Inferior parietal cortex (tissue), 1 donor: ENCODE data around the gene TRPV5.

Source experiments
- DNase-seq: peaks from one replicate; pipeline ENCODE4 v3.0.0-alpha.2; 2016; ENCODE audit errors: extremely low spot score

Gene TRPV5

DNA sequence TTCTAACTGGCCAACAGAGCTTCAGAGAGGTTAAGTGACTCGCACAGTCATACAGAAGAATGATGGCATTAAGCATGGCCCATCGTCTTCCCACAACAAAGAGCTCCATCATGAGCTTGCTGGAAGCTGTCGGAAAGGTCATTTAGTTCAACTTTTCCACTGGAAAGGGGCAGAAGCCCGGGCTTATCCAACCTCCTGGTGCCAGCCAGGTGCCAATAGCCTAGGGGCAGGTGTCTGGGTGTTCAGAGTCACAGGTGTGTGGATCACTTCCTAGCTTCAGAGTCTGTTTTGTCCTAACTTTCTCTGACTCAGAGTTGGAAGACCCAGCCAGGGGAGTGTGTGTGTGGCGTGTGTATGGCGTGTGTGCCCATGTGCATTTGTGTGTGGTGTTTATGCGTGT is 46.7 kb downstream of the TRPV5 start:
- no peak for DNase-seq

DNA sequence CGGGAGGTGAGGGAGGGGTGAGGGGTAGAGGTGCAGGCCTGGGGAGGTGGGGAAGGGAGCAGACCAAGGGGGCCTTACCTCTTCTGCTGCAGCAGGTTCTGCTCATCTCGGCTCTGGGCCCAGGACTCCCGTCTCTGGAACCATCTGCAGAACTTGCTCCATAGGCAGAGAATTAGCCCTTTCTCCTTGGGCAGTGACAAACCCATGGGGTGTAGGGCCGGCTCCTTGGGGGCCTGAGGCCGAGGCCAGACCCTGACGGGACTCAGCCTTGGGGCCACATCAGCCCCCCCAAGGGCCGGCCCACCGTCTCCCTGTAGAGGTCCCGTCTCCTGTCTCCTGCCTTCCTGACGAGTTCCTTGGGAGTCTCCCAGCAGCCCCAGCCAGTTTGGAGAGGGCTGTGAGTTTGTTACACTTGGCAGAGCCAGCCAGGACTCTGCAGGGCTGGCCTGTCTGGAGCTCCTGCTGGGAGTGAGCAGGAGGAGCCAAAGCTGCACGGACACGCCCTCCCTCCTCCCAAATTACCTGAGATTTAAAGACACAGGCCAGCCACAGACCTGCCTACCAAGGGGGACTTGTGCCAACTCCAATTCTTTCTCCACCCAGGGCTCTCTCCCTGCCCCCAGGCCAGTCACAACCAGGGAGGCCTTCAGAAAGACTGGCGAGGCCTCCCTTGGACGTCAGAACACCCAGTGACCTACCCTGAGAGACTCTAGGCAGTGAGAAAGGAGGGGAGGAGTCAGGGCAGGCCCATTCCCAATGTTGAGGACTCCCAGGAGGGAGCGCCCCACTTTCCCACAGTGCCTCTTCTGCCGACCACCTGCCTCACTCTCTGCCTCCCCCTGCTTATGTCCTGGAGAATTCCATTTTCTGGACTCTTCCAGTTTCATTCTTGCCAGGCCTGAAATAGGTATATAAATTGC is 48.0 kb downstream of the TRPV5 start, which contains the start of gene TRPV6:
TRPV6 (minus strand) TSS at position 435 of the 920 bp plus-strand sequence.
- no peak for DNase-seq

DNA sequence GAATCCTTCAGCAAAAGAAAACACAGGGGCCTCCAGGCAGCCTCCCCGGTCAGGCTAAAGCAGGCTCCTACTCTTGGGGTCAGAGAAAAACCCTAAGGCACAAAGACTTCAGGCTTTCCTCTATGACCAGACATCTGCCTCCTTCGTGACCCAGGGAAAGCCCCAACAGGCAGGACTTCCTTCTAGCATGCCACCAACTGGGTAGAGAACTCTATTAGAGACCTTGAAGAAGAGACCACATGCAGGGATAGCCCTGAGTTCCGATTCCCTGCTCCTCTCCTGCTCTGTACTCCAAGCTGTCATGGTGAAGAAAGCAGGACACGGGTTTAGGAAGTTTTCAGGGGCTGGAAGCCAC is 49.3 kb downstream of the TRPV5 start:
- no peak for DNase-seq

DNA sequence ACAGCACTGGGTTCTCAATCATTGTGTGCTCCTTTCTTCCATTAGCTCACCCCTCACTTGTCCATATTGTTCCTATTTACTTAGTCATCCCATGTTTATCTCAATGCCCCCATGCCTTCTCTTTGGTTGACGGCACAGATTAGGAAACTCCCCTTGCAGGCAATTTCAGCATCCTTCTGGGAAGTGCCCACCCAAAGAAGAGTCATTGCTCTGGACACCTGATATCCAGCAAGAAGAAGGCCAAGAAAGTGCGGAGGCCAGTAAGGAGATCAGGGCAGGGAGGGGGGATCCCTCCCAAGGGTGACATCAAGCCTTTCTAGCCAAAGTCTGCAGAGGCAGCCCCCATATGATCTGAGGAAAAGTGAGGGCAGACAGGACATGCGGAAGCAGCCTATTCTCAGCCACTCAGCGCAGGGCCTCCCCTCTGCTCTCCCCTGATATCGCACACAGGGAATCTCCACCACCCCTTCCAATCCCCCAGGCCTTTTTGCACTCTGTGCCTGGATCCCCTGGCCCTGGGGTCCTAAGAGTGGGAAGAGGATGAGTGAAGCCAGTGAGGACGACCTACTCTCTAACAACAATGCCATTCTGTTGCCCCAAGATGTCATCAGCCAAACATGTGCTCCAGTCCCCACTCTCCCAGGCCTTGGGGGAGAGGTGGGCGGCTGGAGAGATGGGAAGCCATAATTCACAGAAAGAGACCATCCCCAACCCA is 49.8 kb downstream of the TRPV5 start:
- no peak for DNase-seq

DNA sequence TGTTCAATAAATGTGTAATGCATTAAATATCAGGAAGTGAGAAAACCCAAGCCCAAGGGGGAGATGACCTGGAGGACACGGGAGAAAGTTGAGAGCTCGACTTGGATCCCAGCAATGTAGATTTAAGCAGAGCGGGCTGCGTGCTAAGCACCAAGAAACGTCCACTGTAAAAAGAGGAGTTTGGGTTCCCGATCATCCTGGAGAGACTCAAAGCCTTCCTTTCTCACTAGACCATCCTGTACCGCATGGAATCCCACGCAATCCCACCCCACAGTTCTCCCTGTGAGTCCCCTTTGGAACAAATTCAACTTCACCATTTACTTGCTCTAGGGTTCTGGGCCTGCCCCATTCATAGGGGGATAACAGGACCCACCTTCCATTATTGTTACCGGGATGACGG is 50.4 kb downstream of the TRPV5 start:
- no peak for DNase-seq

DNA sequence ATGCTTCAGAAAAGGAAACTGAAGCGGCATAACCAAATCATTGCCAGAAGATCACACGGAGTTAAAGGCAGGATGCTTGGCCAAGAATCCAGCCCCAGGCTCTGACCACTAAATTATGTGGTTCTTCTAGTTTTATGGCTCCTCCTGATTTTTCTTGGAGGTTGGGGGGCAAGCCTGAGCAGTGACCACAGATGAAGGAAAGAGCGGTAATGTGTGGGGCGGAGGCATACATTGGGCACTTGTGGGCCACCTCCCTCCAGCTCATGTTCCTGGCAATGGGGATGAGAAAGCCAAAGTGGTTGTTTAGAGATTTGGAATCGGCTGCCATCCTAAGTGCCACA is 51.2 kb downstream of the TRPV5 start:
- DNase-seq = no peak

DNA sequence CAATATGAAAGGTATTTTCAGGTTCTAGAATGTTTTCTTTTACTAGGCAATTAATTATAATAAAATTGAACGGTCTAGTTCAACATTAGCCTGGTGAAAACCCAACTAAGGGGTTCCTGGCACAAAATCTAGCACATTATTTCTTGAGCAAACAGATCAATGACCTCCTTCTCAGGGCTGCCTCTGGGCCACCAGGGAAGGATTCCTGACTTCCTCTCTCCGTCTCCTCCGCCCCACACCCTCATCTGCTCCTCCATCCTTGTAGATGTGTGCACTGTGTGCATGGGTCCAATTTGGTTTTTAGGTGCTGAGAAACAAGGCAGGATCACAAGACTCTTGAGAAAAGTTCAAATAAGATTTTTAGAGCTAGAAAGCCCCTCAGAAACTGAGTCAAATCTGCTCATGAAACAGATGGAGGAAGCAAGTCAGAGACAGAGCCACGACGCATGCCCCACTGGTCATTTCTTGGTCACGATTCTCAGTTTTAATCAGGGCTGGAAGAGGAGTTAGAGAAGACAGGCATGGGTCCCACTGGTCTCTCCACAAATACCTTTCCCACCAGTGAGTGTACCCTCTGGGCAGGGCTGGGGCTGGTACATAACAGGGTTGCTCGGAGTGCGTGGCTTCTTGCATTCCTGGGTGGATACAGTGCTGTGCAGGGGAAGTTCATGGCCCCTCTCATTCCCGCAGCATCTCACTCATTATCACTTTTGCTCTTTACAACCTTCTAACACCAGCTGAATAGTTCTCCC is 51.8 kb downstream of the TRPV5 start:
- DNase-seq = no peak

DNA sequence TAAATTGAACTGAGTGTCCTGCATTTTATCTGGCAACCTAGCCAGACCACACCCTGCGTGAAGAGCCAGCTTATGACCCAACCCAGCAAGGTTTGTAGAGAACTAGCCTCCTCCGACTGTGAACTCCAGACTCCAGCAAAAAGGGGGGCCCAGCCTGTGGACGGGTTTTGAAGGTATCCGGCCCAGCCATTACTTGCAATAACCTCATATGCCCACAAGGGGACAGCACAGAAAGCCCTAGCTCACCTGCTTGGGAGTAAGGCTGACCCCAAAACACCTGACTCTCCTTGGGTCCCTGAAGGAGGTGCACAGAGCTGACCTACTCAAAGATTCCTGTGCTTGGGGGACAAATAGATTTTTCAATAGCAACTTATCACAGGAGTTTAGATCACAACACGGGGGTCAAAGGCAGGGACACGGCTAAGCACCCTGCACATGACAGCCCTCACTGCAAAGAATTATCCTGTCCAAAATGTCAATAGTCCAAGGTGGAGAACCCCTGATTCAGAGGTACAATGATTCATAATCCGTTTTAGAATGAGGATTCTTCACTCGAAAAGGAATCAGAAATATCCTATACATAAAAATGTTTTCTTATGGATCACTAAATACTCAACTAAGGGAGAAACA is 52.6 kb downstream of the TRPV5 start:
- no peak for DNase-seq

DNA sequence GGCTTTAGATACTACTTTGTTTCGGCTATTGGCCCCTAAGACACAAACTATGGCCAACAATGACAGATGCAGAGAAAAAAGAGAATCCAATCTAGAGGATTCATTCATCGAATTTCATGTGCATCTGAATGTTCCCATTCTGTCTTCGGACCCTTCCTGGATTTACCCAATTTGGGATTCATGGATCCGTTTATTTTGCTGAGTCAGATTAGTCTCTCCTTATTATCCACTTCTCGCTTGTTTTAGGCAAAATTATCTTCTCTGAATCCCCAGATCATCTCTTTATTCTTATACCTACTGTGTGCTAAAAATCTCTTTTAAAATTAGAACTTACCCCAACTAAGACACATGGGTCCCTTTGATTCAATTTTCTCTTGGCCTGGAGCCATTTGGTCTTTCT is 54.5 kb downstream of the TRPV5 start:
- no peak for DNase-seq

DNA sequence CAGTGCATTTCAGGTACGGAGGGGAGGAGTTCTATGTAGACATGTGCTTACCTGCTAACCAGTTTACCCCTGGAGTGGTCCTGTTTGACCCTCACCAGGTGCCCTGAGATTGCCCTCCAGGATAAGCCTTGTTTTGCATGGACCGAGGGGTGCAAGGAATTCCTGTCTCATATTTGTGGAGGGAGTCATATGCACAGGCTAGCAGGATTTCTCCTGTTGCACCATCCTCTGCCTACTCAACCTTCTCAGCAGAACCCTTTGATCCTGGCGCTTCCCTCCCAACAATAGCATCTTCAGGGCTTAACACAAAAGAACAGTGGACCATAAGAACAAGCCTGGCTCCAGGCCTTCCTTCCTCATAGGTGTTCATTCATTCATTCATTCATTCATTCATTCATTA is 55.2 kb downstream of the TRPV5 start:
- DNase-seq = no peak

DNA sequence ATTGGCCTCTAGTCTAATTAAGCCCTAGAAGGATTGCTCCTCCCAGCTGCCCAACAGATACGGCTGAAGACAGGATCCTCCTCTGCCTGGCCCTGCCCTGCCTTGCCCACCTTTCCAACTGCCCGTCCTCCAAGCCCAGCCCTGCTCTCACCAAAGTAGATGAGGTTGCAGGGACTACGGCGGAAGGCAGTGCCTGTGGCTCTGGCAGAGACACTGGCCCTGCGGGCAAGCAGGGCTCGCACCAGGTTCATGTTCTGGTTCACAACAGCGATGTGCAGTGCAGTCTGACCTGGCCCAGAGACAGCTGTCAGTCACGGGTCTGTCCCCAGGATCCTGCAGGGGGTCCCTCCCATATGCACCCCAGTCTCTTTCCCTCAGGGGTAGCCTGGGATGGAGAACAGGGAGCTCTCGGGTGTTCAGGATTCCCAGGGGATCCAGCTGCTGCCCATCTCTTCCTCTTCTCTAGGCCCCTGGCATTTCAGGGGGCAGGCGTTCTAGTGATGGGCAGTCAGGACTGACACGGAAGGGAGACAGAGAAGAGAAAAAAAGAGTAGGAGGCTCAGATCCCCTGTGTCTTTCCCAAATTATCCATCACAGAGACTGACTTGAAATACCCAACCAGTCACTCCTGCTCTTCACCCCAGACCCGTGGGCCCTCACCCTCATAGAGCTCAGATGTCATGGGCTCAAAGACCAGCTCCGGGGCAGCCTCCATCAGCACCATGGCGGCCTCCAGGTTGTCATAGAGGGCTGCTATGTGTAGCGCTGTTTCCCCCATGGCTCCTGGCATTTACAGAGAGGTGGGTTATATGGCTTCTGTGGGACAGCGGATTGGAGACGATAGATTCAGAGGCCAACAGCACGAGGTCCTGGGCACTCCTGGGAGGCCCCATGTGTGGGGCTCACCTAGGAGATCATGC is 56.3 kb downstream of the TRPV5 start:
- DNase-seq = no peak

DNA sequence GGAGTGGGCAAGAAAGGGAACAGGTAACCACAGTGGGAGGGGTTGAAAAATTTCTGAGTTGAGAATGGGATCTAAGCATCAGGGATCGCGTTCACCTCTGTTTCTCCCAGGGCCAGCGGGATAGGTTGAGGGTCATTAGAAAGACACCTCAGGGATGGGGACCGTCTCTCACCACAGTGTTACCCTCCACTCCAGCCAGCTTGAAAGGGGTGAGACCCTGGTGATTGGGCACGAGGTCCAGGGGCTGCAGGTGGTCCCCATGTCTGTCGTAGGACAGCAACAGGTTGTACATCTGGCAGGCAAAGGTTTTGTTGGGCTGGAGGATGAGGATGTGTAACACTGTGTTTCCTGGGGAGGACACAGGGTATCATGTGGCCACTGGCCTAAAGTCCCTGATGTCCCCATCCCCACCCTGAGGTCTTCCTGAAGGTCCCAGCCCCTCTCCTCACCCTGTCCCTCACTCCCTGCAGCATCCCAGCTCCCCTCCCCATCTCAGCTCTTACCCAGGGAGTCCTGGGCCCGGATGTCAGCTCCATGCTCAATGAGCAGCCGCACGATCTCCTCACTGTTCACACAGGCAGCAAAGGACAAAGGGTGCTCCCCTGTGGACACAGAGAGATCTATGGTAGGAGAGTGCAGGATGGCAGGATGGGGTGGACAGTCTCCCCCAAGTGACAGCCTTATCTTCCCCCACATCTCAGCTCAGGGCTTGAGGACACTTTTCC is 57.1 kb downstream of the TRPV5 start:
- DNase-seq = no peak

DNA sequence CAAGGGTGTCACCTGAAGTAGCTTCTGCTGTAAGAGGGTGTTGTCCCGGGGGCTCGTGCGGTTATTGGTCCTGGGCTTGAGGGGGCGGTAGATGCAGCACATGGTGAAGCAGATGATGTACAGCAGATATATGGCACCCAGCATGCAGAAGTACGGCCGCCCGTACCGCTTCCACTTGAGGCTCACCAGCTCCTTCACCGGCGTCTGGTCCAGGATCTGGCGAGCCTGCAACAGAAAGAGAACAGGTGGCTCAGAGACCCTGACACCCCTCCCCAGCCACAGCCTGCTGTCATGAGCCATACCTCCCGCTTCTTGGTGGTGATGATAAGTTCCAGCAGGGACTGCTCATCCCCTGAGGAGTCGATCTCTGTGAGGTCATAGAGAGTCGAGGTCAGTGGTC is 58.1 kb downstream of the TRPV5 start:
- no peak for DNase-seq

DNA sequence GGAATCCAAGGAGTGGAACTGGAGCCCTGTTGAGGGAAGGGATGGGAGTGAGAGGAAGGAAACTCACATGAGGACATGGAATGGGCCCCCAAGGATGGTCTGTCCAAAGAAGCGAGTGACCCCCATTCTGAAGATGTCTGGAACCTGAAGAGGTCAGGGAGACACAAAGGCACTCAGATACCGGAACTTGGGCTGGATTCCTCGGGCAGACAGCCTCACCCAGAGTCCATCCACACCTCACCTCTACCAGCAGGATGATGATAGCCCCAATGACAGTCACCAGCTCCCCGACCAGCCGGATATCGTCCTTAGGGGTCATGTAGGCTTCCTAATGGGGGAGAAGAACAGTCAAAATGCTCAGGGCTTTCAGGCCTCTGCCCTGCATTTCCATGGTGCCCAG is 58.7 kb downstream of the TRPV5 start:
- DNase-seq = no peak

DNA sequence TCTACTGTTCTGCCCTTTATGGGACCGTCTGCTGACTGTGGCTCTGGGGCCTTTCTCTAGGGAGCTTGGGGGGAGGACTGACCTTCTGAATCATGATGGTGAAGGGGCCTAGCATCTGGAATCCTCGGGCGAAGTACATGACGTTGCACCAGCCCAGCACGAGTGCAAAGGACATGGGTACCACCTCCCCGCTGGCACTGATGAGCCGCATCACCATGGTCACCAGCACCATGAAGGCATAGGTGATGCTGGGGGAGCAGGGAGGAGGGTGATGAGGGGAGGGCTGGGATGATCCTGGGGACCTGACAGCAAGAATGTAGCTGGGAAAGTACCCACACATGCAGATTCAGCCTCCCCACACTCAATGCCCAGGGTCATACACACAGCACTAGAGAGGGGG is 59.1 kb downstream of the TRPV5 start:
- DNase-seq = no peak

DNA sequence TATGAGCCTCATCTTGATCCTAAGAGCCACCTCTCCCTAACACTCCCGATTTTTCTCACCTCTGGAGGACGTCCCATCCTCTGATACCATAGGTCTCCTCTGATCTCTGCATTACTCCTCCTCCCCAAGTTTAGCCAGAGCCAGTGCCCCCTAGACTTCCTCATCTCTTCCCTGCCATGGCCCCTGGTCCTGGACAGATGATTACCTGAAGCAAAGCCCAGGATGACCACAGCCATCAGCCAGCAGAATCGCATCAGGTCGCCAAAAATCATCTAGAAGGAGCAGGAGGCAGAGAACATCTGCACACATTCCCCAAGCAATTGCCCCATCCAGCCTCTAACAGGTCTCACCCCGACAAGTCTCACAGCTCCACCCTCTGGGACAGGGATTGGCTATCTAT is 59.7 kb downstream of the TRPV5 start:
- DNase-seq = no peak

DNA sequence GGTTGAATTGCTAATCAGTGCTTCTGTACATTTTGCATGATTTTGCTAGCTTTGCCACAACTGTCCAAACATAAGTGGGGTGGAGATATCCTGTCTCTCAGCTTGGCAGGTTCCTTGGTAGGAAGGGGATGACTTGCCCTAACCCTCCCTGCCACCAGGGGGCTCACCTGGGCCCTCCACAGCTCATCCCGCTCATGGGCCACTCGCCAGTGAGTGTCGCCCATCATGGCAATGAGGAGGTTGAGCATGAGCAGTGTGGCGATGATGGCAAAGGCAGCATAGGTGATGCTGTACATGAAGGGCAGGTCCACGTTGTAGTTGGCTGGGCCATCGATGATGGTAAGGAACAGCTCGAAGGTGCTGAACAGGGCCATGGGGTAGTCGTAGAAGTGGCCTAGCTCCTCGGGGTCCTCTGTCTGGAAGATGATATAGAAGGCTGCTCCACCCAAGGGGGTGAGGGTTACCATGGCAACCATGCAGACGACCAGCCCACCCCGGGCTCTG is 60.2 kb downstream of the TRPV5 start:
- DNase-seq = no peak

DNA sequence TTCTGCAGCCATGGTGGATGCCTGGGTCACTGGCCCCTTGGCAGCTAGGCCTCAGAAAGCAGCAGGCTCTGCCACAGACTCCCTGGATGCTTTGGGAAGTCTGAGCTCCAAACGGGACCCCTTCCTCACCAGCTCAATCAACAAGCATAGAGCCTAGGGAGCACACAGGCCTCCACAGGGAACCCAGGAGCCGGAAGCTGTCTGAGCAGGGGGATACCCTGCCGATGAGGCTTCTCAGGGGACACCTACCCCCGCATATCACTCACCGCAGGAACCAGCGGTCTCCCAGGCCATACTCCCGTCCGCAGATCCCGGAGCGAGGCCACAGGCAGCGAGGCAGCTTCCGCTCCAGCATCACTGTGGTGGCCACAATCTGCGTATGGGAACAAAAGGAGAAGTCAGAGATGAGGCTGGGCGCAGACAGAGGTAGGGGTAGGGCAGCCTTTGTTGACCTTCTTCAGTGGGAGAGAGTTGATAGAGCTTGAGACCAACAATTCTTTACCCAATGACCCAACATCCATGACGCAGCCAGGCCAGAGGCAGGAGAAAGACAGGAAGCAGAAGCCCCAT is 61.4 kb downstream of the TRPV5 start:
- DNase-seq = no peak

DNA sequence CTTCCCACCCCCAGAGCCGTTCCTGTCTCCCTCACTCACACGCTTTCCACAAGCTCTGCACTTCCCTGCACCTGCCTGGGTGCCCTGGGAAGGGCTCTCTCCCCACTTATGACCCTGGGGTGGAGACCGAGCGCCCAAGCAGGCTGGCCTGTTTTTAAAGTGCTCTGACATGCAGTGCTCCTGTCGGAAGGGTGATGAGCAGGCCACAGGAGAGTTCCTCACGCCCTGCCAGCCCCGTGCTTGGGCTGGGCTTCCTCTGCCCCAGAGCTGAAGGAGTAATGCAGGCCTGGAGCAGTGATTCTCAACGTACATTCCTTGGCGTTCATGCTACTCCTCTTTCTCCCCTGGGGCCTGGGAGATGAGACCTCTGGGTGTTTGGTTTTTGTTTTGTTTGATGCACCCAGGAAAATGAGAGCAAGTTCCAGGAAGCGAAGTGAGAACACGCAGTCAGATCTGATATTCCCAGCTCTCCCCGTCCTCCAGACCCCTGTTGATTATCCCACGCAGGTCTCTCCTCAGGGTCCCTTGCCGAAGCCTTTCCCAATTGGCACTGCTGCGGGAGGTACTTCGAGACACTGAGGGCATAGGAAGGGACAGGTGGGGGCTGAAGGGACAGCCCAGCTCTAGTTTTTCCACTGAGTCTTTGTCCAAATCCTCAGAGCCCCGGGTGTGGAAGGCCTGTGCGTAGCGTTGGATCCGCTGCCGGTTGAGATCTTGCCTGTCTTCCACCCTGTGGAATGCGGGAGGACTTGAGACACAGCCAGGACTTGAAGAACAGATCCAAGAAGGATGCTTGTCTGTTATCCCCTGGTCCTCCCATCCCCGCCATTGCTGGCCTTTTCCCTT is 62.1 kb downstream of the TRPV5 start:
- no peak for DNase-seq
